SKM-1 treated with dmso at 0.1 percent for 144 hours (cell line): ENCODE measurements around the gene HS6ST3.
"Not testable (repeated sequence)": the region's sequence is repeated elsewhere in the genome, so short reads cannot be mapped to it uniquely, and the experiment has no call there.

Experiments used
- DNase-seq: peaks from one replicate; lab custom pipeline; 2025; ENCODE audit not compliant: unreplicated experiment; lab: John Stamatoyannopoulos, UW

Gene HS6ST3

GRCh38 chr13:96426167-96426566, 336.3 kb downstream of the HS6ST3 start:
- no peak for DNase-seq

- DNase-seq: no peak
Observed at GRCh38 chr13:96428911-96429310, 339.0 kb downstream of the HS6ST3 start.

- DNase-seq: no peak
Observed at GRCh38 chr13:96431044-96431581, 341.2 kb downstream of the HS6ST3 start.

DNA sequence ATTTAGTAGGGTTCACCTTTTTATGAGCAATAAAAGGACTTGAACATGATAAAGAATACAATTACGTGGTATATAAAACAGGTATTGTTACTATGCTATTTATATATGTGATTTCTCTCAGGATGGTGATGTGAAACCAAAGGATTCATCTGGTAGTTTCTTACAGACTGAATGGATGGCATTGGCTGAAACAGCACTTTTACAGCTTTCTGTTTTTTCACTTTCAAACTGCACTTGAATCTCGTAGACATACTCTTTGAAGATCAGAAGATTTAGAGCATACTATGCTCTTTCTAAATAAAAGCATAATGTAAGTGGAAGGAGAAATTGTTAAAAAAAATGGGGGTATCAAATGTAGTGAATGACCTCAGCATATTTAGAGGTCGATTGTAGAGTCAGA, 354.8 kb downstream of the HS6ST3 start:
- no peak for DNase-seq

GRCh38 chr13:96449920-96450319, 360.0 kb downstream of the HS6ST3 start:
- DNase-seq: no peak

DNA sequence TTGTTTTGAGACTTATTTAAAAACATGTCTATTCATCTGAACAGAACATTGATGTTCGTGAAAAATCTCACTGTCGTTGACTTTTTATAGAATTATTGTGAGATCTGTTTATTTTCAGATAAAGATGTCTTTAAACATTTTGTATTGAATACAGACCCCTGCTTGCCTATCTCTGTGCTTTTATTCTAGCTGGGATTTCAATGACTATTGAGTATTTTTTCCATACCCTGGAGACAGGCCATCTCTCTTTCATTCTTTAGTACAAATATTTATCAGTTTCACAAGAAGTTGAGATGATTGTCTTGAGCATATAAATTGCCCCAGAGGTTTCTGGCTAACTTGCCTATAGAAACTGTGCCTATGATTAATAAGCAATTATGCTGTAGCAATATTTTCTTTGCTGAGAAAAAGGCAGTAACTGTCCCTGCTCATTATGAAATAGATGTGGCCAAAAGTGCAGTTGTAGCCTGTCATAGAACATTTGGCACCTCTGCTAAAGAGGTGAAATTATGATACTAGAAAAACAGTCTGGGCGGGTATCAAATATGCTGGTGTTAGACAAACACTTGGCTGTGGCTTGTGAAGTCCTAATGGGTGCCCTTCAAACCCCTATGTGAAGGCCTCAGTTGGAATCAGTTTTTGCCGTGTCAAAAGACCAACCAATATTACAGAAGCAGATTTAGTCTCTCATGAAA, 360.6 kb downstream of the HS6ST3 start:
- DNase-seq: no peak

GRCh38 chr13:96454466-96454865, 364.6 kb downstream of the HS6ST3 start:
- DNase-seq: no peak

- no peak for DNase-seq
Observed at GRCh38 chr13:96460609-96461008, 370.7 kb downstream of the HS6ST3 start.

- no peak for DNase-seq
Observed at GRCh38 chr13:96473526-96474180, 383.7 kb downstream of the HS6ST3 start.

DNA sequence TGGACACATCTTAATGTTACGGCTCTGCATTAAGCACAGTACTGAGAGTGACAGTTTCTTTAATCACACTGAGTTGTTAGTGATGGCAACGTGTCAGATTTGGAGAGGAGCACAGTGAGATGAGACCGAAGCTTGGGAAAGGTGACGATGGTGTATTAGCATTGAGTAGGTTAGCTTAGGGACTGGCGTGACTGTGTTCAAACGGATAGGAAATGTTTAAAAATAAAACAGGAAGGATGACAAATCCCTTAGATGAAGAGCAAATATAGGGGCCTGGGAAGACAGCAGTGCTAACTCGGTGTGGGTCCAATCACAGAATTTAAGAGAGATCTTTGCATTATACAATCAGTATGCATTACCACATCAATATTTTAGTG, 384.3 kb downstream of the HS6ST3 start:
- DNase-seq: no peak

DNA sequence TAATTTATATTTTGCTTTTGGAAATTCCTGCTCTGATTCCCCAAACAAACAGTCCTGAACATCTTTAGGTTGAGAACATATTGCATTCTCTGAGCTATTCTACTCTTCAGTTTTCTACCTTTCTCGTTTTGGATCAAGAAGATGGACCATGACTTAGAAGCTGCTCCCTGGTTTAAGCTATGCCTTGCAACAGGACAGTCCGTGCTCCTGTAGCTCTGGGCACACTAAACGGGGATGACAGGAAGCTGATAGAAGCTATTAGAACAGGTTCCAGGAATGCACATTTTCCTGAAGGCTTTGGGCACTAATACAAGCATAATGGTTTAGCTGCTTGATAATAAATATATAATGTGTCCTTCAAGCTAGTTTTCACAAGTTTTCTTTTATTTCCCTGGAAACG, 385.2 kb downstream of the HS6ST3 start:
- DNase-seq: no peak

GRCh38 chr13:96481482-96481881, 391.6 kb downstream of the HS6ST3 start:
- DNase-seq: no peak

GRCh38 chr13:96490496-96490989, 400.6 kb downstream of the HS6ST3 start:
- no peak for DNase-seq

DNA sequence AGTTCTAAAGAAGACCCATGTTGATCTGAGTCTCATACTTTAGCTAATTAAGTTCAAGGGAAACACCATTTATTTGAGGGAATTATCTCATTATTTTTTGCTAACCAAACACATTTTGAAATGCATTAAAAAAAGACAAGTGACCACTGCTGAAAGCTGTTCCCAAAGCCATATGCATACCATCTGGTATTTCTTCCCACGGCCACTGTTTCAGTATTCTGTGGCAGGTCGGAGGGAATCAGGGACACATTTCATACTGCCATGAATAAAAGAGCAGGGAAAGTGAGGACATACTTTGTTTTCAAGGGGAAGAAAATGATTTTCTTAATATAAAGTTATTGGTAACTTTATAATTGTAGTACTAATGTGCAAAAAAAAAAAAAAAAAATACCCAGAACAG, 401.2 kb downstream of the HS6ST3 start:
- no peak for DNase-seq

GRCh38 chr13:96492766-96493165, 402.9 kb downstream of the HS6ST3 start:
- DNase-seq: no peak

- DNase-seq: peak; percentile 32
Observed at GRCh38 chr13:96499656-96500055, 409.7 kb downstream of the HS6ST3 start.

- no peak for DNase-seq
Observed at GRCh38 chr13:96500953-96501352, 411.0 kb downstream of the HS6ST3 start.

GRCh38 chr13:96503481-96503880, 413.6 kb downstream of the HS6ST3 start:
- no peak for DNase-seq

GRCh38 chr13:96511587-96511986, 421.7 kb downstream of the HS6ST3 start:
- DNase-seq: no peak

- no peak for DNase-seq
Observed at GRCh38 chr13:96519380-96519779, 429.5 kb downstream of the HS6ST3 start.

DNA sequence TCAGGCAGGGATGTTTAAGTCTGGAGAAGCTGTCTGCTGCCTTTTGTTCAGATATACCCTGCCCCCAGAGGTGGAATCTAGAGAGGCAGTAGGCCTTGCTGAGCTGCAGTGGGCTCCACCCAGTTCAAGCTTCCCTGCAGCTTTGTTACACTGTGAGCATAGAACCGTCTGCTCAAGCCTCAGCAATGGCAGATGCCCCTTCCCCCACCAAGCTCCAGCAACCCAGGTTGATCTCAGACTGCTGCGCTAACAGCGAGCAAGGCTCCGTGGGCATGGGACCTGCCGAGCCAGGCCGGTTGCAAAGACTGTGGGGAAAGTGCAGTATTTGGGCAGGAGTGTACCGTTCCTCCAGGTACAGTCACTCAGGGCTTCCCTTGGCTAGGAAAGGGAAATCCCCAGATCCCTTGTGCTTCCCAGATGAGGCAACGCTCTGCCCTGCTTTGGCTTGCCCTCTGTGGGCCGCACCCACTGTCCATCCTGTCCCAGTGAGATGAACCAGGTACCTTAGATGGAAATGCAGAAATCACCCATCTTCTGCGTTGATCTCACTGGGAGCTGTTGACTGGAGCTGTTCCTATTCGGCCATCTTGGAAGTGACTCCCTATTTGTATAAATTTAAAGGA, 434.6 kb downstream of the HS6ST3 start:
- not testable (repeated sequence) for DNase-seq

DNA sequence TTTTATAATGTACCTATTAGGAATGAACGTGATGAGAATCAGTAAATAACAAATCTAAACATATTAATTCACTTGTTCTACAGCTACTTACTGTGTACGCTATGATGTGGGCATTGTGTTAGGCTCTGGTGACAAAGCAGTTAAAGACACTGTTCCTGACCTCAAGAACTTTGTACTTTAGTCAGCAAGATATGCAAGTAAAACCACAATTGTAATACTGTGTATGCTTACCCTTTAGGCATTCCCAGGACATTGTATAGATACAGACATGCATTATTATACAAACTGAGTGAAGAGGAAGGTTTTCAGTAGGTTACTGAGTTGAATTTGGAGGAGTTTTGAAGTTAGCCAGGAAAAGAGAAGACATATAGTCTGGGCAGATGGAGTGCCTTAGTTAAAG, 435.8 kb downstream of the HS6ST3 start:
- DNase-seq: no peak
